GM12892 (cell line): Measurements from ENCODE around the gene ELOVL6.

ENCODE experiments used
- POLR2A ChIP-seq: IDR thresholded peaks from 2 replicates; pipeline ENCODE4 v1.6.1; 2011; ENCODE audit warnings: low read depth, low read length, control low read depth
- POLR2AphosphoS5 ChIP-seq: IDR thresholded peaks from 2 replicates; pipeline ENCODE4 v1.6.1; 2011; ENCODE audit warnings: low read depth, low read length, control low read depth
- TAF1 ChIP-seq: IDR thresholded peaks from 2 replicates; pipeline ENCODE4 v1.6.1; 2011; ENCODE audit warnings: low read depth, mild to moderate bottlenecking, control low read depth, low read length, borderline replicate concordance

DNA sequence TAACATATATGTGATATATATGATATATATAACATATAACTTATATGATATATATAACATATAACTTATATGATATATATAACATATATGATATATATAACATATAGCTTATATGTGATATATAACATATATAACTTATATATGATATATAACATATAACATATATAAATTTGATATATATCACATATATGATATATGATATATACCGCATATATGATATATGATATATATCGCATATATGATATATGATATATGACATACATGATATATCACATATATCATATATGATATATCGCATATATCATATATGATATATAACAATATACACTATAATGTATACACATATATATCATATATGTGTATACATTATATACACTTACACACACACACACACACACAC, 114.3 kb downstream of the ELOVL6 start:
- TF ChIP-seq POLR2A (no peak), POLR2AphosphoS5 (no peak), TAF1 (no peak)
